K562 (cell line): ENCODE results near the gene IRAK3. TPM values are rescaled to one million over a fixed set of nuclear protein-coding genes. Genes with fewer than 3 reads are reported as not detected.

Experiments
- ATAC-seq: fragments of 200-7000 bp; cut with Tn5 transposase; 3 replicates; pipeline ENCODE4 v1.9.1; 2020; ENCODE audit warnings: moderate library complexity
- BruUV-seq: library from RNA; stranded (reverse); fragments of 400-500 nt; replicated peaks from 2 replicates; lab custom pipeline; 2021; lab: Mats Ljungman, UMichigan
- CTCF ChIA-PET: fragments of 300-600 bp; formaldehyde crosslinking; extraction: SDS; loops from one replicate; lab custom pipeline; 2021; ENCODE audit warnings: low intra/inter-chr PET ratio; lab: Yijun Ruan, JAX
- POLR2A ChIA-PET: fragments of 300-600, 350-650 bp; sonication (Branson Sonifier 250); formaldehyde crosslinking; extraction: SDS; loops from one replicate; lab custom pipeline; 2021; ENCODE audit warnings: antibody characterized with exemption, inconsistent platforms; lab: Yijun Ruan, JAX
- DNase-seq, 4 experiments: peaks; one replicate each; pipeline versions ENCODE4 v3.0.0 to v3.0.0-alpha.2; 2011 to 2018; ENCODE audit warnings: low spot score in 3 of 4, mixed read lengths in 3 of 4; ENCODE audit errors: extremely low read depth in 1 of 4
- FAIRE-seq: peaks from 2 replicates; lab custom pipeline; 2011; peaks lifted over from hg19 to GRCh38; lab: Jason Lieb, UNC
- H2AFZ ChIP-seq: 2 replicates; pipeline ENCODE4 v1.6.0; 2011; ENCODE audit warnings: low read depth, low read length, control low read depth, inconsistent platforms
- H3K27ac ChIP-seq: fragments of 200-600 bp; 3 replicates; pipeline ENCODE4 v1.8.0; 2011; ENCODE audit warnings: low read depth, mild to moderate bottlenecking, control low read depth, inconsistent platforms, low read length, moderate library complexity, mixed read lengths; ENCODE audit errors: extremely low read depth
- H3K27me3 ChIP-seq, 2 experiments: fragments of 300-600 bp in 1 of 2; 2 replicates in 1 of 2; 3 replicates in 1 of 2; pipeline versions ENCODE4 v1.6.0 to v1.8.0; 2011; ENCODE audit warnings: inconsistent platforms in 2 of 2, low read length in 2 of 2, mild to moderate bottlenecking in 1 of 2, mixed read lengths in 1 of 2, moderate library complexity in 1 of 2; ENCODE audit not compliant: control insufficient read depth in 2 of 2, insufficient read depth in 2 of 2
- H3K36me3 ChIP-seq: fragments of 300-600 bp; 3 replicates; pipeline ENCODE4 v1.8.0; 2011; ENCODE audit warnings: mild to moderate bottlenecking, low read length, inconsistent platforms; ENCODE audit not compliant: control insufficient read depth, insufficient read depth
- H3K4me1 ChIP-seq, 2 experiments: fragments of 200-600 bp in 1 of 2; replicated peaks in 1 of 2; 2 replicates in 1 of 2; 3 replicates in 1 of 2; pipeline versions ENCODE4 v1.5.1 to v1.8.0; 2011; ENCODE audit warnings: inconsistent platforms in 2 of 2, low read length in 2 of 2, mild to moderate bottlenecking in 1 of 2, mixed read lengths in 1 of 2, moderate library complexity in 1 of 2; ENCODE audit not compliant: control insufficient read depth in 2 of 2, insufficient read depth in 2 of 2
- H3K4me2 ChIP-seq: 2 replicates; pipeline ENCODE4 v1.6.1; 2011; ENCODE audit warnings: low read length, control low read depth, inconsistent platforms, mixed read lengths; ENCODE audit not compliant: insufficient read depth
- H3K4me3 ChIP-seq: fragments of 200-600 bp; sonication (generic), shearing (Covaris generic); 2 replicates; pipeline ENCODE4 v1.5.1; 2016; ENCODE audit warnings: control low read depth, inconsistent platforms
- H3K79me2 ChIP-seq: fragments of 200-600 bp; 3 replicates; pipeline ENCODE4 v1.8.0; 2011; ENCODE audit warnings: low read length, inconsistent platforms; ENCODE audit not compliant: control insufficient read depth, insufficient read depth
- H3K9ac ChIP-seq, 2 experiments: 2 replicates each; pipeline versions ENCODE4 v1.6.0 to v1.6.1; 2011; ENCODE audit warnings: low read depth in 2 of 2, low read length in 2 of 2, control low read depth in 1 of 2, inconsistent platforms in 1 of 2, mild to moderate bottlenecking in 1 of 2, mixed read lengths in 1 of 2; ENCODE audit not compliant: insufficient read depth in 1 of 2
- H3K9me1 ChIP-seq: one replicate; pipeline ENCODE4 v1.6.0; 2011; ENCODE audit warnings: inconsistent platforms, mild to moderate bottlenecking, low read length, moderate library complexity; ENCODE audit not compliant: control insufficient read depth, insufficient read depth
- H3K9me3 ChIP-seq: replicated peaks from 2 replicates; pipeline ENCODE4 v1.5.1; 2011; ENCODE audit warnings: low read depth, low read length, inconsistent platforms; ENCODE audit not compliant: control insufficient read depth, insufficient read depth
- H4K20me1 ChIP-seq: replicated peaks from 2 replicates; pipeline ENCODE4 v1.6.1; 2011; ENCODE audit warnings: low read length, inconsistent platforms, mixed read lengths; ENCODE audit not compliant: control insufficient read depth, insufficient read depth
- ADNP ChIP-seq: fragments of 200-800 bp; sonication (Bioruptor generic); IDR thresholded peaks from 2 replicates; pipeline ENCODE4 v1.6.1; 2016; ENCODE audit warnings: missing genetic modification characterization, missing compliant biosample characterization
- ARID1B ChIP-seq: fragments of 450-650 bp; IDR thresholded peaks from 2 replicates; pipeline ENCODE4 v1.6.1; 2016; ENCODE audit warnings: antibody characterized with exemption, mild to moderate bottlenecking, inconsistent platforms
- BCOR ChIP-seq: fragments of 450-650 bp; IDR thresholded peaks from 2 replicates; pipeline ENCODE4 v1.6.1; 2016
- CBFA2T3 ChIP-seq: fragments of 450-650 bp; IDR thresholded peaks from 2 replicates; pipeline ENCODE4 v1.6.1; 2017
- DPF2 ChIP-seq: fragments of 450-650 bp; IDR thresholded peaks from 2 replicates; pipeline ENCODE4 v1.6.1; 2016
- GABPA ChIP-seq: fragments of 200-800 bp; sonication (Bioruptor generic); conservative IDR thresholded peaks from 2 replicates; pipeline ENCODE4 v1.6.1; 2016; ENCODE audit warnings: low read depth, missing genetic modification characterization, missing compliant biosample characterization
- NCOR1 ChIP-seq: fragments of 450-650 bp; IDR thresholded peaks from 2 replicates; pipeline ENCODE4 v1.6.1; 2016; ENCODE audit warnings: mild to moderate bottlenecking, moderate library complexity
- NR0B1 ChIP-seq: fragments of 450-650 bp; IDR thresholded peaks from one replicate; pipeline ENCODE4 v1.6.1; 2018; ENCODE audit warnings: mild to moderate bottlenecking, moderate library complexity; ENCODE audit not compliant: partially characterized antibody
- PML ChIP-seq: IDR thresholded peaks from 2 replicates; pipeline ENCODE4 v1.6.1; 2012; ENCODE audit warnings: low read length, inconsistent platforms
- RCOR1 ChIP-seq, 2 experiments: IDR thresholded peaks; 2 replicates each; pipeline ENCODE4 v1.6.1; 2012; ENCODE audit warnings: low read depth in 2 of 2, low read length in 2 of 2, borderline replicate concordance in 1 of 2, improper control_type of control experiment in 1 of 2
- SMAD3 ChIP-seq: fragments of 450-650 bp; formaldehyde crosslinking; conservative IDR thresholded peaks from 2 replicates; pipeline ENCODE4 v1.4.0; 2020; ENCODE audit warnings: mild to moderate bottlenecking
- SMARCA4 ChIP-seq: fragments of 450-650 bp; IDR thresholded peaks from 2 replicates; pipeline ENCODE4 v1.6.1; 2016
- SMARCE1 ChIP-seq: fragments of 450-650 bp; IDR thresholded peaks from 2 replicates; pipeline ENCODE4 v1.7.1; 2016; ENCODE audit warnings: mild to moderate bottlenecking
- SMC3 ChIP-seq: conservative IDR thresholded peaks from 2 replicates; pipeline ENCODE4 v1.6.1; 2011; ENCODE audit warnings: low read depth, low read length, improper control_type of control experiment; ENCODE audit not compliant: insufficient read depth
- TBP ChIP-seq: optimal IDR thresholded peaks from 2 replicates; pipeline ENCODE3; 2011; ENCODE audit warnings: low read depth, low read length, improper control_type of control experiment
- XRCC5 ChIP-seq: fragments of 200-400 bp; formaldehyde crosslinking; IDR thresholded peaks from 2 replicates; pipeline ENCODE4 v1.6.1; 2017; ENCODE audit warnings: low read depth, mild to moderate bottlenecking, low read length
- ZNF696 ChIP-seq: fragments of 250-450 bp; sonication (Bioruptor Pico); conservative IDR thresholded peaks from 2 replicates; pipeline ENCODE4 v1.4.0; 2020; ENCODE audit warnings: mild to moderate bottlenecking, moderate library complexity
- WGBS: fragments of 100-300 bp; shearing (Covaris generic); methylation state at CpG from one replicate; pipeline ENCODE4 v1.1.6; 2016; ENCODE audit warnings: low coverage, mixed read lengths; ENCODE audit not compliant: insufficient coverage; ENCODE audit errors: missing lambda C conversion rate; 5-methylcytosine and 5-hydroxymethylcytosine counted together
- in situ Hi-C: fragments of 300-500 bp; cut with MboI; formaldehyde crosslinking; loops from 4 replicates; pipeline ENCODE4 v1.15.0; 2018; ENCODE audit warnings: inconsistent platforms, mixed read lengths
- intact Hi-C: fragments of 100-400 bp; cut with micrococcal nuclease; formaldehyde crosslinking; loops from 2 replicates; pipeline ENCODE4 v1.14.2; 2022
- polyA plus RNA-seq, 8 experiments: library from polyadenylated mRNA; depleted of rRNA in 4 of 8; stranded (reverse) in 5 of 8; unstranded in 3 of 8; fragments of >200 nt; fragmentation: Nextera tagmentation in 2 of 8; fragmentation: Illumina TruSeq in 1 of 8; extraction: Ambion mirVana in 2 of 8; extraction: Trizol in 1 of 8; gene quantifications; 2 replicates each; pipeline versions ENCODE4 v1.2.1 to v1.2.3, GENCODE V29; 2011 to 2014; ENCODE audit warnings: inconsistent platforms in 1 of 8, missing spikeins in 1 of 8
- total RNA-seq, 7 experiments: library from RNA; depleted of rRNA in 6 of 7; stranded (reverse); fragments of >200 nt in 6 of 7; fragmentation: Illumina TruSeq in 2 of 7; extraction: Trizol in 2 of 7; gene quantifications; 2 replicates each; pipeline versions ENCODE4 v1.2.1 to v1.2.3, GENCODE V29; 2011 to 2021; ENCODE audit warnings: low replicate concordance in 1 of 7
- TF ChIP-seq, protein P1 (sequence below): fragments of 250-450 bp; sonication (Bioruptor Pico); IDR thresholded peaks from 2 replicates; pipeline ENCODE4 v1.5.0; 2021; ENCODE audit warnings: mild to moderate bottlenecking, moderate library complexity

IRAK3 gene
- total and polyA plus RNA-seq, 9 of the 15 experiments (the other 6 are each of a cell fraction or from before 2014, with no cell fraction given), result 0.06 to 0.09 (median 0.07) TPM; not detected in 6

DNA sequence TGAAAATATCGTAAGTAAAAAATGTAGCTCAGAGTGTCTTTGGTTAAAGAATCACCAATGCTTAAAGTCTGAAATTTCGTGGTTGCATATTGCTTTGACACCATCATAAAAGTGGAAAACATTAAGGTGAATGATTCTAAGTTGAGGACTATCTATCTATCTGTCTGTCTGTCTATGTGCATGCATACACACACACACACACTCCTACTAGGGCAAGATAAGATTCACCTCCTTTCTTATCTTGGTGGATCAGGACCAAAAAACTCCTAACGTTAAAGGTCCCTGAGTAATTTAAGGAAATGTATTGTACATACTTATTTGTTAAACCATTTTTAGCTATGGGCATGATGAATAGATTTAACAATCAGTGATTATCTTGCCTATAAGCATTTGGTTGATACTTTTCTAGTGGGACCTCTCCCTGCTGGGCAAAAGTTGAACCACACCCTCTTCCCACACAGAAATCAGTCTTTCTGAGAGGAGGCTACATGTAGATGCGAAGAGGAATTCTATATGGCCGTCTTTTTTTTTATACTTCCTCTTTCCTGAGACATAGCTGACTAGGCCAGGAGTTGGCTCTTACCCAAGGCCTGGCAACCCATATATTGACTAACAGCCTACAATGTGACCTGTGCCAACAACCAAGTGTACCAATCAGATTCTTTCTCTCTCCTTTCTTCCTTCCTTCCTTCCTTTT lies 39.2 kb upstream of the IRAK3 start:
- Histone ChIP-seq H3K36me3 (0 out of 3 replicates have a peak, but pooled peaks cover 2% of the 10 kb centered on the region), H3K27ac (no peak overlapping the region), H2AFZ (no peak overlapping the region), H3K79me2 (no peaks in the 10 kb centered on the region), H3K4me2 (no peak overlapping the region; the same call in 1 of the 2 replicates), H4K20me1 (no peaks in the 10 kb centered on the region), H3K4me3 (no peak overlapping the region), H3K27me3 (no peaks in the 10 kb centered on the region), H3K9me3 (no peaks in the 10 kb centered on the region), H3K4me1 (peaks cover 0 to 11% of the 10 kb centered on the region in 2 experiments; a peak in 3 of 5 replicates), H3K9ac (no peak overlapping the region), H3K9me1 (no peaks in the 10 kb centered on the region)
- BruUV-seq, result no TSS peak
- intact Hi-C loops (no loop called here), in situ Hi-C loops (no loop called here)
- peak; percentile 48 for FAIRE-seq
- 21% methylated on average over 5 of the region's 5 CpGs for WGBS
- peak; percentile 88 for ATAC-seq
- CTCF ChIA-PET, result no interaction called here
- POLR2A ChIA-PET, result interaction anchor here (0.8 to 1.6 kb wide), 6 partner anchors 9 to 20 kb away, joined by 3 to 4 read pairs (median 3); partner anchors contain the start of genes LLPH and TMBIM4
- peak in 3 of 4 experiments; percentile 23 to 52 (median 27) for DNase-seq
- TF ChIP-seq ARID1B, result peak; percentile 52
- no peak for TF ChIP-seq SMAD3 (CRISPR knock-in tag)
- TF ChIP-seq TBP, result no peak
- TF ChIP-seq DPF2, result peak; percentile 47; the same call in 1 of the 2 replicates
- TF ChIP-seq PML, result no peak
- peak in 1 of 2 experiments; percentile 5; a peak in 1 of 4 replicates for TF ChIP-seq RCOR1 (IDR thresholded peaks at IDR 0.05; ENCODE audit: borderline replicate concordance in 1 of 2, low read depth in 2 of 2, low read length in 2 of 2)
- TF ChIP-seq SMC3, result 0 out of 2 replicates have a peak, but pooled peaks have one; percentile 7
- TF ChIP-seq, protein P1, sequence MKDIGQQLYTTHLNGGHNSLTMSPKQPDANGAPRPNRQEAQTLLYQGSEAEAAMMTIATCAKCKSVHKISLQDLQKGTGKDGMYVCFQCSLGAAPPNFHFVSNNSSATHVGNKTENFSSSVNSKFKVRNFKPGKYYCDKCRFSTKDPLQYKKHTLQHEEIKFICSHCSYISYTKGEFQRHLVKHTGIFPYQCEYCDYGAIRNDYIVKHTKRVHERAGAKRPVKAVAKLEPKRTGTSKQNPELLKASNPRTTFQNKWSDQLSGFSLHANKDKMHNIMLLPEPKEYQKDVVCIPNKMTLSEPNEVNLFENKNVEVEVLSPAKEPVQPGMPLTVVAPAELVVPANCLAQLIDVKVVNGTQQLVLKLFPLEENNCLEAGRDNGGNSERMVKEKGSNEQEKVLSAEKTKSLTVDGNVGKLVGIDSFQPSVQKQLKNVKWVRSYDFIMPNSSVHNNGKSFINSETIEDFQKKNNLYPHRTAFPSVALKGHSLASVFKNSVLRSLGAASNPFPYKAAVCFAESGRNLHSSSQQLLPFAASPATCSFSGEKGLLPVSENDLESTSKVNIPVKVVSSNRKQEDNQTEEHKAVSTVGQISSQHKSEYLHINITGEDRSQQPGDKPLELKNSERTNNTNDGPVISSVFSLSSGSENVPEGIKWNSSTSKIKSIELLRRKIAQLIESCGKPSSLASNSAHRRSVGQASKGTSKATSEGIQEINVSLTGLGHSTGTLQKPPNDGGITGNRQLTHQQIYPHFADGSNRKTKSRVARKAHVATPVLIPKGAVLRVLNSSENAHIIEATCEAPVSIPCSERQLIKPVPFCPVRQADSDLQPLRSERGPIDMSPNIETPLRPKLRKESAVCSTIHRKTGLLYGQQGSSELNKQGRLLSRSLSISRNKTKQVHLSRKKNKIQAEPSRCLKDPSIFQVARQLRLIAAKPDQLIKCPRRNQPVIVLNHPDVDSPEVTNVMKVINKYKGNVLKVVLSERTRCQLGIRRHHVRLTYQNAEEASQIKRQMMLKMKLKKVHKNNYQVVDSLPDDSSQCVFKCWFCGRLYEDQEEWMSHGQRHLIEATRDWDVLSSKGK (CRISPR knock-in tag), result no peak
- TF ChIP-seq ZNF696 (CRISPR knock-in tag), result no peak
- TF ChIP-seq XRCC5, result no peak
- TF ChIP-seq NR0B1, result no peak
- TF ChIP-seq NCOR1, result no peak
- TF ChIP-seq SMARCA4, result peak; percentile 38; the same call in 1 of the 2 replicates
- peak; percentile 22; the same call in 1 of the 2 replicates for TF ChIP-seq SMARCE1
- TF ChIP-seq CBFA2T3, result peak; percentile 62
- no peak for TF ChIP-seq BCOR
- TF ChIP-seq ADNP (tag), result 0 out of 2 replicates have a peak, but pooled peaks have one; percentile 10
- 0 out of 2 replicates have a peak, but pooled peaks have one; percentile 16 for TF ChIP-seq GABPA
